Endothelial cell of umbilical vein (primary cell): Measurements from ENCODE around the gene GALNT9. TPM values are rescaled to one million over a fixed set of nuclear protein-coding genes. Genes with fewer than 3 reads are reported as not detected.
"Not testable (repeated sequence)": the region's sequence is repeated elsewhere in the genome, so short reads cannot be mapped to it uniquely, and the experiment has no call there.

ENCODE experiments used
- BruUV-seq: library from RNA; stranded (reverse); fragments of 400-500 nt; replicated peaks from 2 replicates; lab custom pipeline; 2021; lab: Mats Ljungman, UMichigan
- CTCF ChIA-PET: fragments of 300-600, 350-600 bp; sonication (Branson Sonifier 250); formaldehyde crosslinking; loops from one replicate; lab custom pipeline; 2021; ENCODE audit warnings: antibody characterized with exemption, inconsistent platforms; lab: Charles Lee
- POLR2A ChIA-PET: fragments of 300-600, 350-600 bp; sonication (Branson Sonifier 250); formaldehyde crosslinking; loops from one replicate; lab custom pipeline; 2021; ENCODE audit warnings: antibody characterized with exemption, inconsistent platforms; lab: Charles Lee
- DNase-seq: peaks from one replicate; pipeline ENCODE4 v3.0.0-alpha.2; 2011; ENCODE audit warnings: low read depth, low spot score
- FAIRE-seq: peaks from 2 replicates; lab custom pipeline; 2011; peaks lifted over from hg19 to GRCh38; lab: Jason Lieb, UNC
- H2AFZ ChIP-seq: 2 replicates; pipeline ENCODE4 v1.6.0; 2012; ENCODE audit warnings: low read depth, low read length, control low read depth, inconsistent platforms
- H3K27ac ChIP-seq: 2 replicates; pipeline ENCODE4 v1.5.1; 2011; ENCODE audit warnings: low read depth, mild to moderate bottlenecking, control low read depth, low read length, moderate library complexity; ENCODE audit not compliant: insufficient read depth
- H3K27me3 ChIP-seq, 2 experiments: 2 replicates each; pipeline versions ENCODE4 v1.6.0 to v1.6.1; 2011; ENCODE audit warnings: low read length in 2 of 2, mixed read lengths in 1 of 2; ENCODE audit not compliant: control insufficient read depth in 2 of 2, insufficient read depth in 2 of 2
- H3K36me3 ChIP-seq, 2 experiments: 2 replicates in 1 of 2; 3 replicates in 1 of 2; pipeline ENCODE4 v1.5.1; 2011; ENCODE audit warnings: low read length in 2 of 2, mild to moderate bottlenecking in 1 of 2, moderate library complexity in 1 of 2; ENCODE audit not compliant: control insufficient read depth in 2 of 2, insufficient read depth in 2 of 2; ENCODE audit errors: extremely low read depth in 1 of 2
- H3K4me1 ChIP-seq: 3 replicates; pipeline ENCODE4 v1.5.1; 2011; ENCODE audit warnings: mild to moderate bottlenecking, low read length; ENCODE audit not compliant: control insufficient read depth, insufficient read depth; ENCODE audit errors: extremely low read depth
- H3K4me2 ChIP-seq: 2 replicates; pipeline ENCODE4 v1.6.1; 2011; ENCODE audit warnings: low read length, control low read depth, mixed read lengths; ENCODE audit not compliant: insufficient read depth
- H3K4me3 ChIP-seq, 3 experiments: fragments of 200-600 bp in 1 of 3; sonication (generic), shearing (Covaris generic) in 1 of 3; replicated peaks in 1 of 3; 2 replicates each; pipeline ENCODE4 v1.5.1; 2011 to 2016; ENCODE audit warnings: control low read depth in 3 of 3, low read length in 3 of 3, mild to moderate bottlenecking in 2 of 3, inconsistent platforms in 1 of 3, low read depth in 1 of 3, moderate library complexity in 1 of 3; ENCODE audit not compliant: insufficient read depth in 1 of 3
- H3K79me2 ChIP-seq: 2 replicates; pipeline ENCODE4 v1.6.0; 2012; ENCODE audit warnings: low read length, inconsistent platforms; ENCODE audit not compliant: control insufficient read depth, insufficient read depth
- H3K9ac ChIP-seq: replicated peaks from 2 replicates; pipeline ENCODE3; 2011; ENCODE audit warnings: low read length, control low read depth; ENCODE audit not compliant: insufficient read depth; ENCODE audit errors: extremely low read depth
- H3K9me1 ChIP-seq: replicated peaks from 3 replicates; pipeline ENCODE4 v1.6.0; 2011; ENCODE audit warnings: mild to moderate bottlenecking, low read length; ENCODE audit not compliant: control insufficient read depth, insufficient read depth; ENCODE audit errors: extremely low read depth
- H3K9me3 ChIP-seq: replicated peaks from 2 replicates; pipeline ENCODE4 v1.5.1; 2012; ENCODE audit warnings: low read length, inconsistent platforms; ENCODE audit not compliant: control insufficient read depth, insufficient read depth
- H4K20me1 ChIP-seq: replicated peaks from 2 replicates; pipeline ENCODE3; 2011; ENCODE audit warnings: mild to moderate bottlenecking, low read length; ENCODE audit not compliant: control insufficient read depth, insufficient read depth; ENCODE audit errors: extremely low read depth
- EZH2 ChIP-seq: IDR thresholded peaks from 2 replicates; pipeline ENCODE4 v1.6.1; 2012; ENCODE audit warnings: borderline replicate concordance, low read depth, mild to moderate bottlenecking, moderate library complexity, low read length, inconsistent platforms; ENCODE audit not compliant: severe bottlenecking
- FOS ChIP-seq: IDR thresholded peaks from 2 replicates; pipeline ENCODE4 v1.6.1; 2011; ENCODE audit warnings: mild to moderate bottlenecking, low read length, moderate library complexity, borderline replicate concordance; ENCODE audit not compliant: insufficient read depth
- GATA2 ChIP-seq: IDR thresholded peaks from 2 replicates; pipeline ENCODE4 v1.7.0; 2011; ENCODE audit warnings: low read depth, mild to moderate bottlenecking, moderate library complexity, mixed read lengths, low read length; ENCODE audit not compliant: insufficient read length, insufficient read depth
- JUN ChIP-seq: IDR thresholded peaks from 2 replicates; pipeline ENCODE4 v1.6.1; 2011; ENCODE audit warnings: borderline replicate concordance, low read depth; ENCODE audit not compliant: insufficient read length, insufficient read depth
- MYC ChIP-seq: IDR thresholded peaks from one replicate; pipeline ENCODE4 v1.6.1; 2011; ENCODE audit warnings: mild to moderate bottlenecking, low read depth, low read length
- POLR2A ChIP-seq: IDR thresholded peaks from 2 replicates; pipeline ENCODE4 v1.6.1; 2012; ENCODE audit warnings: low read depth, mild to moderate bottlenecking, control low read depth, low read length
- POLR2AphosphoS5 ChIP-seq: IDR thresholded peaks from 2 replicates; pipeline ENCODE4 v1.6.1; 2012; ENCODE audit warnings: low read depth, mild to moderate bottlenecking, control low read depth, low read length, moderate library complexity; ENCODE audit not compliant: insufficient read depth
- dilution Hi-C: fragments of 300-500 bp; cut with MboI; formaldehyde crosslinking; loops from one replicate; pipeline ENCODE4 v1.15.0; 2019; ENCODE audit warnings: low sequenced_read_pairs; ENCODE audit not compliant: extremely low pct_ligation_motif_present
- intact Hi-C: fragments of 100-400 bp; cut with micrococcal nuclease; formaldehyde crosslinking; loops from one replicate; pipeline ENCODE4 v1.10.0; 2022
- polyA plus RNA-seq, 4 experiments: library from polyadenylated mRNA; depleted of rRNA in 3 of 4; stranded (reverse) in 3 of 4; unstranded in 1 of 4; fragments of >200 nt; gene quantifications; 2 replicates each; pipeline versions ENCODE4 v1.2.1 to v1.2.3, GENCODE V29; 2011 to 2012; ENCODE audit warnings: missing spikeins in 1 of 4
- total RNA-seq: library from RNA; stranded (reverse); gene quantifications from 2 replicates; pipeline ENCODE4 v1.2.3, GENCODE V29; 2021
- TF ChIP-seq, protein P1 (sequence below), 2 donors: IDR thresholded peaks; 1 replicate in 1 of 2; 2 replicates in 1 of 2; pipeline ENCODE4 v1.5.1; 2011; ENCODE audit warnings: low read length in 2 of 2, mild to moderate bottlenecking in 2 of 2, moderate library complexity in 2 of 2, control low read depth in 1 of 2, inconsistent platforms in 1 of 2, low read depth in 1 of 2; ENCODE audit not compliant: insufficient read depth in 1 of 2; ENCODE audit errors: extremely low read depth in 1 of 2
- TF ChIP-seq, protein P2 (sequence below): IDR thresholded peaks from 2 replicates; pipeline ENCODE4 v1.6.1; 2011; ENCODE audit not compliant: insufficient read depth, insufficient read length

GALNT9 gene
- total and polyA plus RNA-seq, 2 donors (not counting 3 experiments of a cell fraction or from before 2014, with no cell fraction given) = 0.14 to 0.73 TPM

DNA sequence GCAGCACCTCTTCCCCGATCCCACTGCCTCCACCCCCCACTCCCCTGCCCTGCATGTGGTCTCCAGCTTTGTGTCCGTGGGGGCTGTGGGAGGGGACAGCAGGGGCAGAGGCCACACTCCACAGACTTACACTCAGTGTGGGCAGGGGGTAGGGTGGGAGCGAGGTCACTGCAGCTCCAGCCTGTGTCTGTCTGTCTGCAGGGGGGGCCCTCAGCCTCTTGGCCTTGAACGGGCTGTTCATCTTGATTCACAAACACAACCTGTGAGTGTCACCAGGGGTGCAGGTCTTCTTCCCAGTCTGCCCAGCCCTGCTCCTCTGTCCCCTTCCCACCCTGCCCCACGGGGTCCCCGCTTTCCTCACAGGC lies 178.6 kb downstream of the GALNT9 start:
- no peak overlapping the region for H3K9ac ChIP-seq
- H3K9me1 ChIP-seq = no peaks in the 10 kb centered on the region
- no peaks in the 10 kb centered on the region for H3K27me3 ChIP-seq
- dilution Hi-C loops (no loop called here), intact Hi-C loops (no loop called here)
- H2AFZ ChIP-seq = no peak overlapping the region
- no TSS peak for BruUV-seq
- H3K27ac ChIP-seq = no peak overlapping the region
- POLR2A ChIA-PET = no interaction called here
- FAIRE-seq (no peak), DNase-seq (no peak)
- CTCF ChIA-PET = no interaction called here
- no peaks in the 10 kb centered on the region for H3K9me3 ChIP-seq
- no peak overlapping the region for H3K4me2 ChIP-seq
- H4K20me1 ChIP-seq = no peaks in the 10 kb centered on the region
- no peaks in the 10 kb centered on the region for H3K4me1 ChIP-seq
- no peak overlapping the region for H3K4me3 ChIP-seq
- TF ChIP-seq EZH2 = no peak
- no peak for TF ChIP-seq FOS
- no peak for TF ChIP-seq POLR2A
- TF ChIP-seq, protein P1, sequence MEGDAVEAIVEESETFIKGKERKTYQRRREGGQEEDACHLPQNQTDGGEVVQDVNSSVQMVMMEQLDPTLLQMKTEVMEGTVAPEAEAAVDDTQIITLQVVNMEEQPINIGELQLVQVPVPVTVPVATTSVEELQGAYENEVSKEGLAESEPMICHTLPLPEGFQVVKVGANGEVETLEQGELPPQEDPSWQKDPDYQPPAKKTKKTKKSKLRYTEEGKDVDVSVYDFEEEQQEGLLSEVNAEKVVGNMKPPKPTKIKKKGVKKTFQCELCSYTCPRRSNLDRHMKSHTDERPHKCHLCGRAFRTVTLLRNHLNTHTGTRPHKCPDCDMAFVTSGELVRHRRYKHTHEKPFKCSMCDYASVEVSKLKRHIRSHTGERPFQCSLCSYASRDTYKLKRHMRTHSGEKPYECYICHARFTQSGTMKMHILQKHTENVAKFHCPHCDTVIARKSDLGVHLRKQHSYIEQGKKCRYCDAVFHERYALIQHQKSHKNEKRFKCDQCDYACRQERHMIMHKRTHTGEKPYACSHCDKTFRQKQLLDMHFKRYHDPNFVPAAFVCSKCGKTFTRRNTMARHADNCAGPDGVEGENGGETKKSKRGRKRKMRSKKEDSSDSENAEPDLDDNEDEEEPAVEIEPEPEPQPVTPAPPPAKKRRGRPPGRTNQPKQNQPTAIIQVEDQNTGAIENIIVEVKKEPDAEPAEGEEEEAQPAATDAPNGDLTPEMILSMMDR (IDR thresholded peaks at IDR 0.05; ENCODE audit: extremely low read depth in 1 of 2, insufficient read depth in 1 of 2, low read depth in 1 of 2, low read length in 2 of 2) = no peak
- TF ChIP-seq GATA2 = no peak
- no peak for TF ChIP-seq MYC
- no peak for TF ChIP-seq JUN
- TF ChIP-seq, protein P2, sequence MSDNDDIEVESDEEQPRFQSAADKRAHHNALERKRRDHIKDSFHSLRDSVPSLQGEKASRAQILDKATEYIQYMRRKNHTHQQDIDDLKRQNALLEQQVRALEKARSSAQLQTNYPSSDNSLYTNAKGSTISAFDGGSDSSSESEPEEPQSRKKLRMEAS = no peak
- TF ChIP-seq POLR2AphosphoS5 = no peak
- H3K79me2 ChIP-seq = peaks cover 4% of the 10 kb centered on the region
- H3K36me3 ChIP-seq = peaks cover 0 to 6% of the 10 kb centered on the region in 2 experiments

DNA sequence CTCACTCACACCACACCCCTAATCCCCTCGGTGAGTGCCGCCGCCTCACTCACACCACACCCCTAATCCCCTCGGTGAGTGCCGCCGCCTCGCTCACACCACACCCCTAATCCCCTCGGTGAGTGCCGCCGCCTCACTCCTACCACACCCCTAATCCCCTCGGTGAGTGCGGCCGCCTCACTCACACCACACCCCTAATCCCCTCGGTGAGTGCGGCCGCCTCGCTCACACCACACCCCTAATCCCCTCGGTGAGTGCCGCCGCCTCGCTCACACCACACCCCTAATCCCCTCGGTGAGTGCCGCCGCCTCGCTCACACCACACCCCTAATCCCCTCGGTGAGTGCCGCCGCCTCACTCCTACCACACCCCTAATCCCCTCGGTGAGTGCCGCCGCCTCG lies 179.9 kb downstream of the GALNT9 start:
- H3K4me1 ChIP-seq, BruUV-seq, H3K27me3 ChIP-seq, H3K4me2 ChIP-seq, H3K4me3 ChIP-seq, H3K27ac ChIP-seq, H3K9ac ChIP-seq, DNase-seq, H3K9me3 ChIP-seq, H4K20me1 ChIP-seq, H3K36me3 ChIP-seq, POLR2A ChIA-PET, H3K9me1 ChIP-seq, intact Hi-C loops, dilution Hi-C loops, H2AFZ ChIP-seq, FAIRE-seq, CTCF ChIA-PET: not testable (repeated sequence)
- H3K79me2 ChIP-seq = peaks cover 17% of the 10 kb centered on the region
